Activated CD4-positive, alpha-beta T cell treated with anti-CD3 and anti-CD28 coated beads for 4 hours (primary cell): ENCODE results near the gene CAMK4.
"Not testable (repeated sequence)": the region's sequence is repeated elsewhere in the genome, so short reads cannot be mapped to it uniquely, and the experiment has no call there.

Experiments
- DNase-seq, 2 donors: peaks; one replicate each; pipeline ENCODE4 v3.0.0-alpha.2; 2020

Gene CAMK4

GRCh38 chr5:111261610-111262009 is 37.4 kb downstream of the CAMK4 start:
- no peak for DNase-seq

- DNase-seq = no peak
These were observed 38.0 kb downstream of the CAMK4 start for GRCh38 chr5:111262153-111262552.

- no peak for DNase-seq
These were observed 38.6 kb downstream of the CAMK4 start for GRCh38 chr5:111262815-111263214.

GRCh38 chr5:111266491-111266890 is 42.3 kb downstream of the CAMK4 start:
- DNase-seq = no peak

GRCh38 chr5:111268300-111268699 is 44.1 kb downstream of the CAMK4 start:
- no peak for DNase-seq

- DNase-seq = peak; percentile 46 to 52
These were observed 47.7 kb downstream of the CAMK4 start for GRCh38 chr5:111271885-111272284.

- no peak for DNase-seq
These were observed 52.9 kb downstream of the CAMK4 start for GRCh38 chr5:111277061-111277460.

GRCh38 chr5:111278858-111279504 is 54.8 kb downstream of the CAMK4 start:
- peak; percentile 84 to 93 for DNase-seq

GRCh38 chr5:111280282-111280951 is 56.2 kb downstream of the CAMK4 start:
- no peak for DNase-seq

- DNase-seq = no peak
These were observed 58.6 kb downstream of the CAMK4 start for GRCh38 chr5:111282798-111283197.

- no peak for DNase-seq
These were observed 60.6 kb downstream of the CAMK4 start for GRCh38 chr5:111284825-111285224.

- no peak for DNase-seq
These were observed 70.4 kb downstream of the CAMK4 start for GRCh38 chr5:111294551-111294950.

- no peak for DNase-seq
These were observed 71.5 kb downstream of the CAMK4 start for GRCh38 chr5:111295649-111296048.

GRCh38 chr5:111296570-111296969 is 72.4 kb downstream of the CAMK4 start:
- no peak for DNase-seq

GRCh38 chr5:111299067-111299481 is 74.9 kb downstream of the CAMK4 start:
- DNase-seq = no peak

- no peak for DNase-seq
These were observed 75.7 kb downstream of the CAMK4 start for GRCh38 chr5:111299831-111300432.

- no peak for DNase-seq
These were observed 77.1 kb downstream of the CAMK4 start for GRCh38 chr5:111301264-111301663.

- DNase-seq = not testable (repeated sequence)
These were observed 77.9 kb downstream of the CAMK4 start for GRCh38 chr5:111302043-111302442.

- no peak for DNase-seq
These were observed 84.8 kb downstream of the CAMK4 start for GRCh38 chr5:111308951-111309350.

GRCh38 chr5:111309384-111309783 is 85.2 kb downstream of the CAMK4 start:
- no peak for DNase-seq

GRCh38 chr5:111310711-111311620 is 86.8 kb downstream of the CAMK4 start:
- DNase-seq = no peak

GRCh38 chr5:111311666-111312065 is 87.5 kb downstream of the CAMK4 start:
- no peak for DNase-seq
